Panc1 (cell line): ENCODE measurements around the gene UTF1. TPM values are rescaled to one million over a fixed set of nuclear protein-coding genes. Genes with fewer than 3 reads are reported as not detected.

Source experiments
- ATAC-seq: fragments of 200-7000 bp; cut with Tn5 transposase; 2 replicates; pipeline ENCODE4 v1.9.1; 2020; ENCODE audit warnings: mild to moderate bottlenecking, moderate library complexity
- BruUV-seq: library from RNA; stranded (reverse); fragments of 400-500 nt; replicated peaks from 2 replicates; lab custom pipeline; 2021; lab: Mats Ljungman, UMichigan
- CTCF ChIA-PET: fragments of 300-600 bp; sonication (Branson Sonifier 250); formaldehyde crosslinking; loops from one replicate; lab custom pipeline; 2022; ENCODE audit warnings: antibody characterized with exemption; lab: Charles Lee
- POLR2A ChIA-PET: fragments of 300-600 bp; sonication (Branson Sonifier 250); formaldehyde crosslinking; loops from one replicate; lab custom pipeline; 2022; ENCODE audit warnings: antibody characterized with exemption; lab: Charles Lee
- DNase-seq: peaks from one replicate; pipeline ENCODE4 v3.0.0-alpha.2; 2010; ENCODE audit warnings: low read depth, low spot score
- H3K27ac ChIP-seq: 2 replicates; pipeline ENCODE4 v1.5.1; 2011; ENCODE audit warnings: mild to moderate bottlenecking, low read length, inconsistent platforms
- H3K27me3 ChIP-seq: fragments of 200-500 bp; sonication (Bioruptor generic); 2 replicates; pipeline ENCODE4 v1.6.0; 2014; ENCODE audit warnings: low read length, inconsistent platforms; ENCODE audit not compliant: control insufficient read depth, insufficient read depth
- H3K36me3 ChIP-seq: fragments of 200-500 bp; sonication (Bioruptor generic); 2 replicates; pipeline ENCODE4 v1.5.1; 2014; ENCODE audit warnings: inconsistent platforms, mild to moderate bottlenecking, low read length, moderate library complexity; ENCODE audit not compliant: control insufficient read depth, insufficient read depth
- H3K4me1 ChIP-seq: 2 replicates; pipeline ENCODE4 v1.5.1; 2011; ENCODE audit warnings: inconsistent platforms, mild to moderate bottlenecking, low read length, moderate library complexity; ENCODE audit not compliant: control insufficient read depth, insufficient read depth
- H3K4me3 ChIP-seq, 2 experiments: 2 replicates each; pipeline ENCODE4 v1.5.1; 2011 to 2012; ENCODE audit warnings: low read depth in 2 of 2, low read length in 2 of 2, mild to moderate bottlenecking in 2 of 2, inconsistent platforms in 1 of 2, moderate library complexity in 1 of 2
- H3K9me3 ChIP-seq: fragments of 200-500 bp; sonication (Bioruptor generic); 2 replicates; pipeline ENCODE4 v1.5.1; 2014; ENCODE audit warnings: low read depth, mild to moderate bottlenecking, inconsistent platforms, low read length, moderate library complexity; ENCODE audit not compliant: control insufficient read depth, insufficient read depth
- POLR2AphosphoS5 ChIP-seq: IDR thresholded peaks from 2 replicates; pipeline ENCODE4 v1.6.1; 2012; ENCODE audit warnings: mild to moderate bottlenecking, low read depth, low read length, moderate library complexity
- SIN3A ChIP-seq: IDR thresholded peaks from 2 replicates; pipeline ENCODE4 v1.6.1; 2012; ENCODE audit warnings: low read depth, mild to moderate bottlenecking, low read length, moderate library complexity, borderline replicate concordance; ENCODE audit not compliant: insufficient read depth
- in situ Hi-C: cut with HindIII; loops from 2 replicates; pipeline ENCODE4 v1.10.0; 2016; ENCODE audit warnings: low sequenced_read_pairs, low pct_unique_long_range_greater_than_20kb
- intact Hi-C: fragments of 100-400 bp; cut with micrococcal nuclease; formaldehyde crosslinking; loops from one replicate; pipeline ENCODE4 v1.10.0; 2022; ENCODE audit not compliant: unreplicated experiment
- total RNA-seq: library from RNA; stranded (reverse); gene quantifications from one replicate; pipeline ENCODE4 v1.2.1, GENCODE V29; 2021; ENCODE audit not compliant: unreplicated experiment
- TF ChIP-seq, protein P1 (sequence below), 2 experiments: IDR thresholded peaks; 2 replicates each; pipeline ENCODE4 v1.6.1; 2011 to 2012; ENCODE audit warnings: low read depth in 2 of 2, control low read depth in 1 of 2, low read length in 1 of 2, mild to moderate bottlenecking in 1 of 2, moderate library complexity in 1 of 2; ENCODE audit not compliant: insufficient read depth in 1 of 2
- TF ChIP-seq, protein P2 (sequence below): fragments of 450-650 bp; IDR thresholded peaks from 2 replicates; pipeline ENCODE4 v1.5.1; 2017; ENCODE audit warnings: mild to moderate bottlenecking

UTF1 gene
- total RNA-seq, 1 experiment from 2014 or later = not detected

DNA sequence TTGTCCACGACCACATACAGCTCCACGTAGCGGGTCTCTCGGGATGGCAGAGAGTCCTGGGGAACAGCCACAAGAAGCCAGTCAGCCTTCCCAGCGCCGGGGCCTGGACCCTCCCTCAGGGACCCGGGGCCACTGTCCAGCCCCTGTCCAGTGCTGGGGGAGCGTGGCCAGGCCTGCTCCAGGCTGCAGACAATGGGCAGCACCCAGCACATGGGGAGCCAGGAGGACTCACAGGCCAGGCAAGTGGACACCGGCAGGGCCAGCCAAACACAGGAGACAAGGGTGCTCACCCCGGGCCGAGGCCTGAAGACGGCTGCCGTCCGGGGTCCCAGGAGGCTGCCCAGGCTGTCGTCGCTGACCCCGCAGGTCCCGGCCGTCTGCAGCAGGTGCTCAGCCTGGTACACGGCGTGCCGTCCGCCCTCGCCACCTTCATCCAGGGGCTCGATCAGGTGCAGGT is 43.0 kb downstream of the UTF1 start:
- ChIA-PET CTCF (no interaction called here), POLR2A (no interaction called here)
- TF ChIP-seq POLR2AphosphoS5 = no peak
- TF ChIP-seq, protein P1, sequence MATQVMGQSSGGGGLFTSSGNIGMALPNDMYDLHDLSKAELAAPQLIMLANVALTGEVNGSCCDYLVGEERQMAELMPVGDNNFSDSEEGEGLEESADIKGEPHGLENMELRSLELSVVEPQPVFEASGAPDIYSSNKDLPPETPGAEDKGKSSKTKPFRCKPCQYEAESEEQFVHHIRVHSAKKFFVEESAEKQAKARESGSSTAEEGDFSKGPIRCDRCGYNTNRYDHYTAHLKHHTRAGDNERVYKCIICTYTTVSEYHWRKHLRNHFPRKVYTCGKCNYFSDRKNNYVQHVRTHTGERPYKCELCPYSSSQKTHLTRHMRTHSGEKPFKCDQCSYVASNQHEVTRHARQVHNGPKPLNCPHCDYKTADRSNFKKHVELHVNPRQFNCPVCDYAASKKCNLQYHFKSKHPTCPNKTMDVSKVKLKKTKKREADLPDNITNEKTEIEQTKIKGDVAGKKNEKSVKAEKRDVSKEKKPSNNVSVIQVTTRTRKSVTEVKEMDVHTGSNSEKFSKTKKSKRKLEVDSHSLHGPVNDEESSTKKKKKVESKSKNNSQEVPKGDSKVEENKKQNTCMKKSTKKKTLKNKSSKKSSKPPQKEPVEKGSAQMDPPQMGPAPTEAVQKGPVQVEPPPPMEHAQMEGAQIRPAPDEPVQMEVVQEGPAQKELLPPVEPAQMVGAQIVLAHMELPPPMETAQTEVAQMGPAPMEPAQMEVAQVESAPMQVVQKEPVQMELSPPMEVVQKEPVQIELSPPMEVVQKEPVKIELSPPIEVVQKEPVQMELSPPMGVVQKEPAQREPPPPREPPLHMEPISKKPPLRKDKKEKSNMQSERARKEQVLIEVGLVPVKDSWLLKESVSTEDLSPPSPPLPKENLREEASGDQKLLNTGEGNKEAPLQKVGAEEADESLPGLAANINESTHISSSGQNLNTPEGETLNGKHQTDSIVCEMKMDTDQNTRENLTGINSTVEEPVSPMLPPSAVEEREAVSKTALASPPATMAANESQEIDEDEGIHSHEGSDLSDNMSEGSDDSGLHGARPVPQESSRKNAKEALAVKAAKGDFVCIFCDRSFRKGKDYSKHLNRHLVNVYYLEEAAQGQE (IDR thresholded peaks at IDR 0.05; ENCODE audit: insufficient read depth in 1 of 2, low read depth in 2 of 2, low read length in 1 of 2) = no peak
- TF ChIP-seq, protein P2, sequence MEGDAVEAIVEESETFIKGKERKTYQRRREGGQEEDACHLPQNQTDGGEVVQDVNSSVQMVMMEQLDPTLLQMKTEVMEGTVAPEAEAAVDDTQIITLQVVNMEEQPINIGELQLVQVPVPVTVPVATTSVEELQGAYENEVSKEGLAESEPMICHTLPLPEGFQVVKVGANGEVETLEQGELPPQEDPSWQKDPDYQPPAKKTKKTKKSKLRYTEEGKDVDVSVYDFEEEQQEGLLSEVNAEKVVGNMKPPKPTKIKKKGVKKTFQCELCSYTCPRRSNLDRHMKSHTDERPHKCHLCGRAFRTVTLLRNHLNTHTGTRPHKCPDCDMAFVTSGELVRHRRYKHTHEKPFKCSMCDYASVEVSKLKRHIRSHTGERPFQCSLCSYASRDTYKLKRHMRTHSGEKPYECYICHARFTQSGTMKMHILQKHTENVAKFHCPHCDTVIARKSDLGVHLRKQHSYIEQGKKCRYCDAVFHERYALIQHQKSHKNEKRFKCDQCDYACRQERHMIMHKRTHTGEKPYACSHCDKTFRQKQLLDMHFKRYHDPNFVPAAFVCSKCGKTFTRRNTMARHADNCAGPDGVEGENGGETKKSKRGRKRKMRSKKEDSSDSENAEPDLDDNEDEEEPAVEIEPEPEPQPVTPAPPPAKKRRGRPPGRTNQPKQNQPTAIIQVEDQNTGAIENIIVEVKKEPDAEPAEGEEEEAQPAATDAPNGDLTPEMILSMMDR = no peak
- TF ChIP-seq SIN3A = no peak
- in situ Hi-C loops = no loop called here
- H3K27ac ChIP-seq = no peak overlapping the region
- DNase-seq (no peak), ATAC-seq (no peak)
- no peak overlapping the region for H3K4me3 ChIP-seq
- H3K36me3 ChIP-seq = no peaks in the 10 kb centered on the region
- no TSS peak for BruUV-seq
- intact Hi-C loops = no loop called here
- no peaks in the 10 kb centered on the region for H3K9me3 ChIP-seq
- H3K27me3 ChIP-seq = no peaks in the 10 kb centered on the region
- H3K4me1 ChIP-seq = peaks cover 28% of the 10 kb centered on the region

DNA sequence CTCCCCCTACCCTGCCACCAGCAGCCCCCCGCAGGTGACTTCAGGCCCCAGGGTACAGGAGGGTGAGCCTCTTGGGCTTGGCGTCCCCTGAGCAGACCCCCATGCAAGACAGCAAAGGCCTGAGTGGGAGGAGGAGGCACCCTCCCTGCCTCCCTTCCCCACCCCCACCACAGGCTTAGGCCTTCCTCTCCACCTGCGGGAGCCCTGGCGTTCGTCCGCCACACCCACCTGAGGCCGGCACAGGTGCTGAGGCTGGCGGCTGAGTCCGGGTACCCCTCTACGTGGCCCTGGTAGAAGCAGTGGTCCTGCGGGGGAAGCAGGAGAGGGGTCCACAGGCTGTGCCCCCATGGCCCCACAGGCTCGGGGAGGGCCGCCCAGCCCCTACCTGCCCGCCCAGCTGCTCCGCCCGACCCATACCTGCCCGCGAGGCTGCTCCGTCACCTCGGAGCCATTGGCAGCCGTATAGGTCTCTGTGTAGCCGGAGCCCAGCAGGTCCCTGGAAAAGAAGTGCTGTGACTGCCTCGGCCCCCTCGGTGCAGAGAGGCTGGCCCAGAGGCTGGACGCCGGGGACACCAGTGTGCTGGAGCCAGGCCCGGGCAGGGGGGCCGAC is 43.6 kb downstream of the UTF1 start:
- H3K27ac ChIP-seq = no peak overlapping the region
- H3K4me1 ChIP-seq = peaks cover 35% of the 10 kb centered on the region
- no peak for DNase-seq
- no TSS peak for BruUV-seq
- no peaks in the 10 kb centered on the region for H3K36me3 ChIP-seq
- no peak overlapping the region for H3K4me3 ChIP-seq
- no peaks in the 10 kb centered on the region for H3K9me3 ChIP-seq
- TF ChIP-seq, protein P1 (IDR thresholded peaks at IDR 0.05; ENCODE audit: insufficient read depth in 1 of 2, low read depth in 2 of 2, low read length in 1 of 2) = no peak
- POLR2A ChIA-PET = no interaction called here
- no peaks in the 10 kb centered on the region for H3K27me3 ChIP-seq
- in situ Hi-C loops = no loop called here
- CTCF ChIA-PET = no interaction called here
- intact Hi-C loops = no loop called here
- no peak for ATAC-seq
